CD4-positive, alpha-beta T cell treated with Interleukin-15 for 4 hours (primary cell): ENCODE results near the gene ADAMTS2.
"Not testable (repeated sequence)": the region's sequence is repeated elsewhere in the genome, so short reads cannot be mapped to it uniquely, and the experiment has no call there.

Experiments used
- DNase-seq: peaks from one replicate; pipeline ENCODE4 v3.0.0-alpha.2; 2020; ENCODE audit warnings: low spot score

The ADAMTS2 gene

GRCh38 chr5:179296150-179296821 lies 49.0 kb downstream of the ADAMTS2 start:
- DNase-seq = no peak

DNA sequence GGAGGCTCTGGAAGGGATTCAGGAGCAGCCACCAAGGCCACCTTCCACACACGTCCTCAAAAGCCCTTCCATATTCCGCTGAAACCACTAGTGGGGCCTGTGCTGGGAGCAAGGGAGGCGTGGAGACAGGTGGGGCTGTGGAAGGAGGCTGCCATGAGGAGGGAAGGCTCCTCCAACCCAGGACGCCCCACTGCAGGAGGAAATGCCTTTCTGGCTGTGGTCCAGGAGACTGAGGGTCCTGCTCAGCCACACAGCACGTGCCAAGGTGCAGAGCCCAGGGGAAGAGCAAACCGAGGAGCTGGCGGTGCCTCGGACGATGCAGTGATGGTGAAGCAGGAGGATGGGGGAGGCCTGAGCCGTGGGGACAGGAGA lies 49.5 kb downstream of the ADAMTS2 start:
- DNase-seq = no peak

- no peak for DNase-seq
These were observed 50.1 kb downstream of the ADAMTS2 start for GRCh38 chr5:179294891-179295777.

GRCh38 chr5:179294131-179294780 lies 51.0 kb downstream of the ADAMTS2 start:
- no peak for DNase-seq

DNA sequence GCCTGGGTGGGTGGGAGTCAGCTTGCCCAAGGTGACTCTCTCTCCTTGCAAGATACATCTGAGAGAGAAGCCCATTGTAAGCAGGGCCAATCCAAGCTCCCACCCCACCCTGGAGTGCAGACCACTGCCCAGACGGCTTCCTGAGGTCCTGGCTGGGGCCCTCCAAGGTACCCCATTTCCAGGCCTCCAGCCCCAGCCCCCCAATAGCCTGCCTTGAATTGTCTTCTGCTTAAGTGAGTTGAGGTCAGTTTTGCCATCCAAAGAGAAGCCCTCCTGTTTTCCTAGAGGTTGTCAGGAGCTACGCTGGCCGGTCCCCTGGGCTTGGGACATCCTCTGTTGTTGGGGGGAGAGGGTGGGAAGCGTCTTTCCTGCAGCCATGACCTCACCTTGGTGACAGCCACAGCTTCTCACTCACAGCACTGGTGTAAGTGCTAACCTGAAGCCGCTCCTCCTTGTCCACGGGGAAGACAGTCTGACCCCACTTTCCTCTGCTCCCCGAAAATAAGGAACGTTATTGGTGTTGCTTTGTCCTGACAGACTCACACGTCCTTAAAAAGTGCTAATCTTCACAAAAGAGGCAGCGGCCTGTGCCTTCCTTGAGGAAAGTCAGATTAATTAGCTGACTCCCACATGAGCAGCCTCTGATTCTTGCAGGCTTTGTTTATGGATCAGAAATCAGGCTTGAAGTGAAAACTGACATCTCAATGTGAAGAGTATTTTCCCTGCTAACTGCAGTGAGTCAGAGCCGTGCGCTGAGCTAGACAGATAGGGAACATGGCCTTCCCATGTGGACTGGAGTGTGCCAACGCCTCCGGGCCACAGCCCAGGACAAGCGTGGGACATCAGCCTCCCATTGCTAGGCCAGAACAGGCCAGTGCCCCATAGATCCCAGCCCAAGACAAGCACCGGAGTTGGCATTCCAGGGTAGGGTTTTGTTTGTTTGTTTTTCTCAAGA lies 52.3 kb downstream of the ADAMTS2 start:
- DNase-seq = no peak

GRCh38 chr5:179292202-179292601 lies 53.1 kb downstream of the ADAMTS2 start:
- no peak for DNase-seq

- DNase-seq = no peak
These were observed 54.4 kb downstream of the ADAMTS2 start for GRCh38 chr5:179290681-179291540.

GRCh38 chr5:179289756-179290385 lies 55.4 kb downstream of the ADAMTS2 start:
- DNase-seq = no peak

DNA sequence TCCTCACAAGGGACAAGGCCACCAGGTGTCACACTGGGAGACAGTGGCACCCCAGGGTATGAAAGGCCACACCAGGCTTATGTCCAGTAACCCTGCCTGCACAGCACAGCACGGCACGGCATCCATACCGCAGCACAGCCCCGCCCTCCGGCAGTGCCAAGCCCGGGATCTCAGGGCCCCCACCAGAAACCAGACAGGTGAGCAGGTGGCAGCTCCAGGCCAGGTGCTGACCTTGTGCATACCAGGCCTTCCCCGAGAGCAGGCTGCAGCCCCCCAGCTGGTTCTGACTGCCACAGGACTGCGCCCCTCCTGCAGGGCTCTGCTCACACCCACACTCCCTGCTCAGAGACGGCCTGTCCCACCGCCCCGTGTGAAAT lies 56.5 kb downstream of the ADAMTS2 start:
- DNase-seq = no peak

DNA sequence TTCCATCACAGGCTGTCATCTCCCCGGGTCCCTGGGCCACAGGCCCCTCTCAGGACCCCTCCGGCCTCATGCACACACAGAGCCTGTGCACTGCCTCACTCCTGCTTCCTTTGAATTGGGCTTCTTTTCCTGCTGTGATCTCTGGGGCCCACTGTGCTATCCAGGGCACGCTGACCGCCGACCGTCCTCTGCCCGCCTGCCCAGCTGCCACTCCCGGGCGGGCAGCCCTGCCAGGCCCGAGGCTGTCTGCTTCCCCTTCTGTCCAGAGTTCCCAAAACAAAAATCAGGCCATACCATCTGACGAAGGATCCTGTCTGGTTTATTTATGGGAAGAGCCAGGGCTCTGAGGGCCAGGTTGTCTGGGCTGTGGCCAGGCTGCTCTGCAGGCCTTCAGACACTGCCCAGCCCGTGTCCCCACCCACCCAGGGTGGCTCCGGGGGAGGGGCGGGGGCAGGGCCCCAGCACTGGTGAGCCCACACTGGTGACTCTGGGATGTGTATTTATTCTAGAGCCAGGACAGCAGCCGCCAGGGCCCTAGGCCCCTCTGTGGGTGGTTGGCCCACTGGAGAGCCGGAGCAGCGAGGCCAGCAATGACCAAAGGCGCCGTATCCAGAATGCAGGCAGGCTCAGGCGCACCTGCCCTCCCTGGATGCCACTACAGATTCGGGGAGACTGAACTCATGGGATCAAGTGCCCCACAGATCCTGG lies 57.0 kb downstream of the ADAMTS2 start:
- DNase-seq = no peak

- DNase-seq = no peak
These were observed 57.6 kb downstream of the ADAMTS2 start for GRCh38 chr5:179287631-179288030.

- DNase-seq = no peak
These were observed 58.2 kb downstream of the ADAMTS2 start for GRCh38 chr5:179287071-179287470.

- not testable (repeated sequence) for DNase-seq
These were observed 59.5 kb downstream of the ADAMTS2 start for GRCh38 chr5:179285776-179286162.

GRCh38 chr5:179284751-179285631 lies 60.3 kb downstream of the ADAMTS2 start:
- DNase-seq = no peak

GRCh38 chr5:179283908-179284307 lies 61.4 kb downstream of the ADAMTS2 start:
- not testable (repeated sequence) for DNase-seq

DNA sequence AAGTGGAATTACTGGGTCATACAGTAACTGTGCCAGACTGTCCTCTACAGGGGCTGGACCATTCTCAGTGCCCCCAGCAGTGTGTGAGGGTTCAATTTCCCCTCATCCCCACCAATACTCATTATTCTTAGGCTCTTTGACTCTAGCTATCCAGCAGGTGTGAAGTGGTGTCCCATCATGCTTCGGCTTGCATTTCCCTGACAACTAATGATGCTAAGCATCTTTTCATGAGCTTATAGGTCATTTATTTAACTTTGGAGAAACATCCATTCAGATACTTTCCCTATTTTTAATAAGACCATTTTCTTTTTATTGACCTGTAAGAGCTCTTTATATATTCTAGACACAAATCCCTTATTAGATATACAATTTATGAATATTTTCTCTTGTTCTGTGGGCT lies 63.6 kb downstream of the ADAMTS2 start:
- no peak for DNase-seq

DNA sequence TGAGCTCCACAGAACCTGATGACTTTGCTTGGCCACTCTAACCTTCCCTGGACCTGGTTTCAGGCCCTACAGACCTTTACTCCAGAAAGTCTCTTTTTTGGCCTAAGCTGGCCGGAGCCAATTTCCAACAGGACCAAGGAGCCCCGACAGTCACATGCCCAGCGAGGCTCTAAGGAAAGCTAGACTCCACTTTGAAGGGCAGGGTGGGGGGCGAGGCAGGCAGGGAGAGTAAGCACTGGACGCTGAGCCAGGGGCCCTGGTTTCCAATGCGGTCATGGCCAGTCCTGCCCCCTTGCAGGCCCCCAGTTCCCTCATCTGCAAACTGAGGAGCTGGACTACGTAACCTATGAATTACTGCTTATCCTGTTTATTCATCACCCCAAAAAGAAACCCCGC lies 65.2 kb downstream of the ADAMTS2 start:
- DNase-seq = no peak

- DNase-seq = no peak
These were observed 65.7 kb downstream of the ADAMTS2 start for GRCh38 chr5:179279347-179280094.
